IMR-90 (cell line): ENCODE data around the gene GOLGA1. TPM values are rescaled to one million over a fixed set of nuclear protein-coding genes. Genes with fewer than 3 reads are reported as not detected.

Experiments used
- ATAC-seq: fragments of 200-7000 bp; cut with Tn5 transposase; 2 replicates; pipeline ENCODE4 v1.9.1; 2020; ENCODE audit warnings: low read depth, mild to moderate bottlenecking, moderate library complexity
- BruUV-seq: library from RNA; stranded (reverse); fragments of 400-500 nt; replicated peaks from 2 replicates; lab custom pipeline; 2021; lab: Mats Ljungman, UMichigan
- CTCF ChIA-PET: fragments of 300-600 bp; formaldehyde crosslinking; extraction: SDS; loops from one replicate; lab custom pipeline; 2021; ENCODE audit warnings: antibody characterized with exemption; lab: Yijun Ruan, JAX
- POLR2A ChIA-PET: fragments of 300-600 bp; sonication (Branson Sonifier 250); formaldehyde crosslinking; loops from one replicate; lab custom pipeline; 2022; ENCODE audit warnings: antibody characterized with exemption; ENCODE audit not compliant: unreplicated experiment; lab: Charles Lee
- DNase-seq: peaks from one replicate; pipeline ENCODE4 v3.0.0; 2013
- H2AFZ ChIP-seq: replicated peaks from 2 replicates; pipeline ENCODE3; 2013; ENCODE audit warnings: low read length, mild to moderate bottlenecking; ENCODE audit not compliant: poor library complexity
- H2AK5ac ChIP-seq: 2 replicates; pipeline ENCODE4 v1.6.1; 2013; ENCODE audit warnings: low read depth, low read length, inconsistent platforms
- H2AK9ac ChIP-seq: replicated peaks from 2 replicates; pipeline ENCODE3; 2013; ENCODE audit warnings: mild to moderate bottlenecking, low read depth, low read length, moderate library complexity; ENCODE audit not compliant: poor library complexity
- H2BK120ac ChIP-seq: 2 replicates; pipeline ENCODE4 v1.6.1; 2013; ENCODE audit warnings: low read depth, low read length, inconsistent platforms
- H2BK15ac ChIP-seq: 3 replicates; pipeline ENCODE4 v1.6.1; 2013; ENCODE audit warnings: low read depth, low read length, inconsistent platforms
- H2BK20ac ChIP-seq: 2 replicates; pipeline ENCODE4 v1.6.1; 2013; ENCODE audit warnings: low read depth, mild to moderate bottlenecking, inconsistent platforms, low read length, moderate library complexity
- H2BK5ac ChIP-seq: 2 replicates; pipeline ENCODE4 v1.6.1; 2013; ENCODE audit warnings: mild to moderate bottlenecking, low read depth, low read length, inconsistent platforms; ENCODE audit not compliant: poor library complexity, severe bottlenecking
- H3K14ac ChIP-seq: replicated peaks from 2 replicates; pipeline ENCODE4 v1.6.1; 2013; ENCODE audit warnings: low read depth, low read length, inconsistent platforms
- H3K18ac ChIP-seq: 2 replicates; pipeline ENCODE4 v1.6.1; 2013; ENCODE audit warnings: low read depth, low read length, control low read depth
- H3K23ac ChIP-seq: 2 replicates; pipeline ENCODE4 v1.6.1; 2013; ENCODE audit warnings: low read depth, low read length, inconsistent platforms
- H3K27ac ChIP-seq: 2 replicates; pipeline ENCODE4 v1.5.1; 2013; ENCODE audit warnings: mild to moderate bottlenecking, control low read depth, low read length; ENCODE audit not compliant: insufficient read depth
- H3K27me3 ChIP-seq: 2 replicates; pipeline ENCODE4 v1.6.1; 2013; ENCODE audit warnings: low read length; ENCODE audit not compliant: control insufficient read depth, insufficient read depth
- H3K36me3 ChIP-seq: 2 replicates; pipeline ENCODE4 v1.6.1; 2013; ENCODE audit warnings: low read length, mixed read lengths; ENCODE audit not compliant: control insufficient read depth, insufficient read depth
- H3K4ac ChIP-seq: 2 replicates; pipeline ENCODE4 v1.6.1; 2013; ENCODE audit warnings: low read depth, low read length, inconsistent platforms
- H3K4me1 ChIP-seq: 2 replicates; pipeline ENCODE4 v1.6.1; 2013; ENCODE audit warnings: low read length, mixed read lengths; ENCODE audit not compliant: control insufficient read depth, insufficient read depth
- H3K4me2 ChIP-seq: 2 replicates; pipeline ENCODE4 v1.6.1; 2013; ENCODE audit warnings: low read depth, mild to moderate bottlenecking, control low read depth, low read length, moderate library complexity
- H3K4me3 ChIP-seq: 2 replicates; pipeline ENCODE4 v1.5.1; 2013; ENCODE audit warnings: low read depth, mild to moderate bottlenecking, control low read depth, low read length, moderate library complexity; ENCODE audit not compliant: insufficient read depth
- H3K56ac ChIP-seq: 2 replicates; pipeline ENCODE4 v1.6.1; 2013; ENCODE audit warnings: low read length, inconsistent platforms; ENCODE audit not compliant: insufficient read depth; ENCODE audit errors: extremely low read depth
- H3K79me1 ChIP-seq, 2 experiments: 2 replicates each; pipeline ENCODE4 v1.6.1; 2013; ENCODE audit warnings: low read length in 2 of 2, inconsistent platforms in 1 of 2, low read depth in 1 of 2
- H3K9ac ChIP-seq: 2 replicates; pipeline ENCODE4 v1.6.1; 2013; ENCODE audit warnings: low read depth, low read length, control low read depth
- H3K9me1 ChIP-seq: 2 replicates; pipeline ENCODE4 v1.6.1; 2013; ENCODE audit warnings: low read length, inconsistent platforms; ENCODE audit not compliant: insufficient read depth
- H3K9me3 ChIP-seq: 2 replicates; pipeline ENCODE4 v1.6.1; 2013; ENCODE audit warnings: low read length; ENCODE audit not compliant: control insufficient read depth, insufficient read depth
- H4K20me1 ChIP-seq: 2 replicates; pipeline ENCODE4 v1.6.1; 2013; ENCODE audit warnings: low read length, inconsistent platforms; ENCODE audit not compliant: insufficient read depth
- H4K5ac ChIP-seq: 2 replicates; pipeline ENCODE4 v1.6.1; 2013; ENCODE audit warnings: mild to moderate bottlenecking, low read depth, low read length, control low read depth
- H4K8ac ChIP-seq, 2 experiments: 2 replicates each; pipeline ENCODE4 v1.6.1; 2013; ENCODE audit warnings: low read depth in 2 of 2, low read length in 2 of 2, control low read depth in 1 of 2, inconsistent platforms in 1 of 2
- H4K91ac ChIP-seq: 2 replicates; pipeline ENCODE4 v1.6.1; 2013; ENCODE audit warnings: low read depth, low read length, inconsistent platforms; ENCODE audit not compliant: insufficient read depth
- CEBPB ChIP-seq: IDR thresholded peaks from 2 replicates; pipeline ENCODE4 v1.6.1; 2012; ENCODE audit warnings: low read depth, low read length, improper control_type of control experiment
- CHD1 ChIP-seq: IDR thresholded peaks from 2 replicates; pipeline ENCODE4 v1.6.1; 2012; ENCODE audit warnings: low read depth, low read length, improper control_type of control experiment
- CTCF ChIP-seq: conservative IDR thresholded peaks from 2 replicates; pipeline ENCODE4 v1.5.1; 2012; ENCODE audit warnings: mild to moderate bottlenecking, low read depth, low read length, improper control_type of control experiment
- ELK1 ChIP-seq: fragments of 150-350 bp; IDR thresholded peaks from 2 replicates; pipeline ENCODE4 v1.6.1; 2016; ENCODE audit warnings: low read depth, mild to moderate bottlenecking, low read length, moderate library complexity, borderline replicate concordance
- FOS ChIP-seq: fragments of 150-350 bp; IDR thresholded peaks from 2 replicates; pipeline ENCODE4 v1.6.1; 2016; ENCODE audit warnings: low read depth, low read length
- MAZ ChIP-seq: IDR thresholded peaks from 2 replicates; pipeline ENCODE4 v1.6.1; 2012; ENCODE audit warnings: low read depth, mild to moderate bottlenecking, low read length, improper control_type of control experiment, moderate library complexity, borderline replicate concordance
- MXI1 ChIP-seq: IDR thresholded peaks from 2 replicates; pipeline ENCODE4 v1.6.1; 2012; ENCODE audit warnings: low read depth, mild to moderate bottlenecking, low read length, moderate library complexity, borderline replicate concordance
- NFE2L2 ChIP-seq: fragments of 150-350 bp; IDR thresholded peaks from 2 replicates; pipeline ENCODE4 v1.6.1; 2016; ENCODE audit warnings: low read depth, mild to moderate bottlenecking, low read length
- POLR2A ChIP-seq: IDR thresholded peaks from 2 replicates; pipeline ENCODE4 v1.6.1; 2012; ENCODE audit warnings: mild to moderate bottlenecking, low read depth, low read length
- RAD21 ChIP-seq: IDR thresholded peaks from 2 replicates; pipeline ENCODE4 v1.6.1; 2012; ENCODE audit warnings: low read length, improper control_type of control experiment
- RCOR1 ChIP-seq: IDR thresholded peaks from 2 replicates; pipeline ENCODE4 v1.6.1; 2012; ENCODE audit warnings: mild to moderate bottlenecking, low read length, improper control_type of control experiment; ENCODE audit not compliant: insufficient replicate concordance
- RFX5 ChIP-seq: IDR thresholded peaks from 2 replicates; pipeline ENCODE4 v1.8.0; 2012; ENCODE audit warnings: low read depth, mild to moderate bottlenecking, low read length, moderate library complexity
- SMC3 ChIP-seq: fragments of 150-350 bp; IDR thresholded peaks from 2 replicates; pipeline ENCODE4 v1.6.1; 2016; ENCODE audit warnings: low read depth, mild to moderate bottlenecking, antibody characterized with exemption, low read length, moderate library complexity
- WGBS, 2 experiments: methylation state at CpG; one replicate each; pipeline versions ENCODE4 v1.1.5 to v1.1.7; 2013; ENCODE audit warnings: missing lambda C conversion rate in 2 of 2; ENCODE audit not compliant: insufficient read length in 1 of 2; ENCODE audit errors: extremely low coverage in 2 of 2; 5-methylcytosine and 5-hydroxymethylcytosine counted together
- dilution Hi-C: fragments of 300-500 bp; cut with HindIII; formaldehyde crosslinking; loops from one replicate; pipeline ENCODE4 v1.14.3; 2018; ENCODE audit warnings: low sequenced_read_pairs; ENCODE audit not compliant: unreplicated experiment
- in situ Hi-C: fragments of 300-500 bp; cut with MboI; formaldehyde crosslinking; loops from 3 replicates; pipeline ENCODE4 v1.14.3; 2019; ENCODE audit warnings: low sequenced_read_pairs, inconsistent platforms, mixed read lengths
- intact Hi-C: fragments of 100-400 bp; cut with micrococcal nuclease; formaldehyde crosslinking; loops from 2 replicates; pipeline ENCODE4 v1.10.0; 2022
- polyA plus RNA-seq, 3 experiments: library from polyadenylated mRNA; depleted of rRNA; stranded (reverse); fragments of >200 nt; gene quantifications; 2 replicates each; pipeline ENCODE4 v1.2.3, GENCODE V29; 2012; ENCODE audit warnings: low replicate concordance in 1 of 3
- total RNA-seq: library from RNA; depleted of rRNA; stranded (reverse); fragments of >200 nt; gene quantifications from 2 replicates; pipeline ENCODE4 v1.2.3, GENCODE V29; 2012

GOLGA1 gene
- total and polyA plus RNA-seq, 2 of the 4 experiments (the other 2 are of a cell fraction) = 10.6 to 12.7 TPM

- no peak overlapping the region for H2AFZ ChIP-seq
- intact Hi-C loops = no loop called here
- TF ChIP-seq CEBPB (no peak), MXI1 (no peak), RAD21 (peak; percentile 3; the same call in 1 of the 2 replicates), ELK1 (no peak), RCOR1 (no peak), SMC3 (peak; percentile 10; the same call in 1 of the 2 replicates), CHD1 (no peak), NFE2L2 (no peak), RFX5 (no peak), CTCF (peak; percentile 39; the same call in 1 of the 2 replicates), FOS (no peak), POLR2A (no peak), MAZ (no peak)
- 78% methylated on average over 5 of the region's 18 CpGs; no CpG with 5 or more reads in 1 of the 2 experiments for WGBS, 2 experiments
- no peak overlapping the region for H3K56ac ChIP-seq
- H3K9ac ChIP-seq = no peak overlapping the region
- no peak overlapping the region; the same call in 1 of the 2 replicates for H2AK5ac ChIP-seq
- dilution Hi-C loops = no loop called here
- no TSS peak for BruUV-seq
- H3K27me3 ChIP-seq = no peaks in the 10 kb centered on the region
- H3K23ac ChIP-seq = no peak overlapping the region
- no peak overlapping the region for H3K27ac ChIP-seq
- in situ Hi-C loops = no loop called here
- no peak overlapping the region for H2BK20ac ChIP-seq
- H2AK9ac ChIP-seq = peak overlapping the region; percentile 5
- H4K8ac ChIP-seq = no peak overlapping the region
- no peak overlapping the region for H2BK5ac ChIP-seq
- H4K5ac ChIP-seq = no peak overlapping the region
- H3K9me1 ChIP-seq = no peaks in the 10 kb centered on the region
- H3K14ac ChIP-seq = no peak overlapping the region
- H3K18ac ChIP-seq = no peak overlapping the region
- H3K9me3 ChIP-seq = no peaks in the 10 kb centered on the region
- no peak overlapping the region for H2BK120ac ChIP-seq
- POLR2A ChIA-PET = no interaction called here
- H3K4me1 ChIP-seq = peaks cover 2% of the 10 kb centered on the region
- DNase-seq = no peak
- no peak overlapping the region for H3K4me3 ChIP-seq
- no peaks in the 10 kb centered on the region for H4K20me1 ChIP-seq
- H3K4ac ChIP-seq = no peak overlapping the region
- no peak; the same call in 1 of the 2 replicates for ATAC-seq
- H2BK15ac ChIP-seq = no peak overlapping the region
- no peak overlapping the region for H4K91ac ChIP-seq
- no peaks in the 10 kb centered on the region for H3K36me3 ChIP-seq
- CTCF ChIA-PET = interaction anchor here (0.6 to 1.6 kb wide), 9 partner anchors 9 to 289 kb away, joined by 3 to 16 read pairs (median 5); partner anchors contain the start of genes NR6A1 and WDR38
- no peaks in the 10 kb centered on the region for H3K79me1 ChIP-seq
- H3K4me2 ChIP-seq = no peak overlapping the region
Measured at GRCh38 chr9:124840300-124840833, 100.5 kb downstream of the GOLGA1 start.
